GM23338 (cell line): Measurements from ENCODE around the gene THAP5. TPM values are rescaled to one million over a fixed set of nuclear protein-coding genes. Genes with fewer than 3 reads are reported as not detected.

Source experiments
- ATAC-seq: fragments of 200-7000 bp; cut with Tn5 transposase; 3 replicates; pipeline ENCODE4 v1.9.1; 2020
- DNase-seq: peaks from one replicate; pipeline ENCODE4 v3.0.0-alpha.2; 2015; ENCODE audit warnings: low spot score
- H2AFZ ChIP-seq: fragments of 200-600 bp; sonication (generic); 2 replicates; pipeline ENCODE4 v1.8.0; 2016; ENCODE audit warnings: antibody characterized with exemption, mild to moderate bottlenecking, moderate library complexity
- H3F3A ChIP-seq: fragments of 200-600 bp; sonication (generic); replicated peaks from 2 replicates; pipeline ENCODE4 v1.8.0; 2017; ENCODE audit warnings: antibody characterized with exemption, mixed run types, low read depth
- H3K27ac ChIP-seq: fragments of 200-600 bp; sonication (generic); 2 replicates; pipeline ENCODE4 v1.6.1; 2016; ENCODE audit warnings: low read depth
- H3K27me3 ChIP-seq: fragments of 200-600 bp; sonication (generic); 2 replicates; pipeline ENCODE4 v1.8.0; 2016; ENCODE audit warnings: mild to moderate bottlenecking, mixed run types, moderate library complexity; ENCODE audit not compliant: insufficient read depth
- H3K36me3 ChIP-seq: fragments of 200-600 bp; sonication (generic); 2 replicates; pipeline ENCODE4 v1.8.0; 2016; ENCODE audit warnings: mild to moderate bottlenecking; ENCODE audit not compliant: insufficient read depth
- H3K4me1 ChIP-seq: fragments of 200-600 bp; sonication (generic); 2 replicates; pipeline ENCODE4 v1.8.0; 2016; ENCODE audit warnings: mild to moderate bottlenecking, moderate library complexity; ENCODE audit not compliant: insufficient read depth
- H3K4me2 ChIP-seq: fragments of 200-600 bp; sonication (generic); 2 replicates; pipeline ENCODE4 v1.7.1; 2017; ENCODE audit warnings: mixed run types
- H3K4me3 ChIP-seq: fragments of 200-600 bp; sonication (generic); 2 replicates; pipeline ENCODE4 v1.6.1; 2016; ENCODE audit warnings: mixed run types
- H3K79me2 ChIP-seq: fragments of 200-600 bp; sonication (generic); replicated peaks from 2 replicates; pipeline ENCODE4 v1.8.0; 2017; ENCODE audit warnings: mild to moderate bottlenecking; ENCODE audit not compliant: insufficient read depth
- H3K9me2 ChIP-seq: fragments of 200-600 bp; sonication (generic); 2 replicates; pipeline ENCODE4 v1.8.0; 2017; ENCODE audit not compliant: insufficient read depth
- H4K20me1 ChIP-seq: fragments of 200-600 bp; sonication (generic); replicated peaks from 2 replicates; pipeline ENCODE4 v1.8.0; 2017; ENCODE audit warnings: mild to moderate bottlenecking; ENCODE audit not compliant: insufficient read depth
- H3K27ac Mint-ChIP-seq: 2 replicates; pipeline ENCODE4 v1.8.0; 2020; ENCODE audit warnings: inconsistent platforms, mild to moderate bottlenecking, moderate library complexity, mixed read lengths
- H3K27me3 Mint-ChIP-seq: 3 replicates; pipeline ENCODE4 v1.8.0; 2022; ENCODE audit warnings: low read depth, mild to moderate bottlenecking, moderate library complexity, mixed read lengths, inconsistent platforms; ENCODE audit not compliant: insufficient read depth, poor library complexity
- H3K36me3 Mint-ChIP-seq: 3 replicates; pipeline ENCODE4 v1.8.0; 2021; ENCODE audit warnings: low read depth, mild to moderate bottlenecking, inconsistent platforms, moderate library complexity, mixed read lengths
- H3K4me1 Mint-ChIP-seq: 3 replicates; pipeline ENCODE4 v1.8.0; 2020; ENCODE audit warnings: mild to moderate bottlenecking, inconsistent platforms, mixed read lengths
- H3K4me3 Mint-ChIP-seq: 3 replicates; pipeline ENCODE4 v1.8.0; 2021; ENCODE audit warnings: moderate library complexity, mild to moderate bottlenecking, inconsistent platforms, mixed read lengths
- H3K9me3 Mint-ChIP-seq: 3 replicates; pipeline ENCODE4 v1.8.0; 2020; ENCODE audit warnings: moderate library complexity, mild to moderate bottlenecking, inconsistent platforms, mixed read lengths
- CREB1 ChIP-seq: fragments of 250-450 bp; sonication (Bioruptor Pico); IDR thresholded peaks from 2 replicates; pipeline ENCODE4 v1.5.0; 2020; ENCODE audit warnings: low read depth, mild to moderate bottlenecking, moderate library complexity
- EZH2 ChIP-seq: fragments of 200-600 bp; sonication (generic); IDR thresholded peaks from one replicate; pipeline ENCODE4 v1.8.0; 2017; ENCODE audit warnings: antibody characterized with exemption, mild to moderate bottlenecking, low read depth; ENCODE audit not compliant: unreplicated experiment
- EZH2phosphoT487 ChIP-seq: fragments of 200-600 bp; sonication (generic); IDR thresholded peaks from one replicate; pipeline ENCODE4 v1.8.1; 2018; ENCODE audit warnings: antibody characterized with exemption; ENCODE audit not compliant: unreplicated experiment
- JUNB ChIP-seq: IDR thresholded peaks from one replicate; pipeline ENCODE4 v1.6.1; 2016; ENCODE audit warnings: antibody characterized with exemption; ENCODE audit not compliant: unreplicated experiment
- NANOG ChIP-seq: IDR thresholded peaks from 2 replicates; pipeline ENCODE4 v1.6.1; 2016; ENCODE audit warnings: antibody characterized with exemption, borderline replicate concordance
- POLR2AphosphoS5 ChIP-seq: IDR thresholded peaks from 2 replicates; pipeline ENCODE4 v1.6.1; 2016; ENCODE audit warnings: antibody characterized with exemption, low read depth
- STAT1 ChIP-seq: IDR thresholded peaks from one replicate; pipeline ENCODE4 v1.6.1; 2016; ENCODE audit warnings: antibody characterized with exemption; ENCODE audit not compliant: unreplicated experiment
- ZNF114 ChIP-seq: fragments of 250-450 bp; sonication (Bioruptor Pico); IDR thresholded peaks from 2 replicates; pipeline ENCODE4 v1.5.0; 2020; ENCODE audit warnings: mild to moderate bottlenecking, moderate library complexity
- ZNF331 ChIP-seq: fragments of 250-450 bp; sonication (Bioruptor Pico); IDR thresholded peaks from 2 replicates; pipeline ENCODE4 v1.5.0; 2020; ENCODE audit warnings: low read depth, mild to moderate bottlenecking, moderate library complexity
- polyA plus RNA-seq: library from polyadenylated mRNA; unstranded; fragments of >200 nt; fragmentation: Nextera tagmentation; extraction: Ambion mirVana; gene quantifications from 2 replicates; pipeline ENCODE4 v1.2.1, GENCODE V29; 2016
- total RNA-seq: library from RNA; depleted of rRNA; stranded (reverse); fragments of >200 nt; shearing (Covaris generic); gene quantifications from 2 replicates; pipeline ENCODE4 v1.2.3, GENCODE V29; 2014
- TF ChIP-seq, protein P1 (sequence below), 2 experiments: fragments of 200-600 bp in 1 of 2; sonication (generic) in 1 of 2; conservative IDR thresholded peaks; 2 replicates each; pipeline versions ENCODE4 v1.5.1 to v1.6.1; 2016 to 2017; ENCODE audit warnings: antibody characterized with exemption in 2 of 2, low read depth in 2 of 2, mild to moderate bottlenecking in 2 of 2, moderate library complexity in 1 of 2
- TF ChIP-seq, protein P2 (sequence below): fragments of 250-450 bp; sonication (Bioruptor Pico); IDR thresholded peaks from 2 replicates; pipeline ENCODE4 v1.5.0; 2020; ENCODE audit warnings: mild to moderate bottlenecking, moderate library complexity
- TF ChIP-seq, protein P3 (sequence below): IDR thresholded peaks from one replicate; pipeline ENCODE4 v1.6.1; 2018; ENCODE audit warnings: antibody characterized with exemption; ENCODE audit not compliant: unreplicated experiment
- TF ChIP-seq, protein P4 (sequence below): IDR thresholded peaks from 2 replicates; pipeline ENCODE4 v1.6.1; 2016; ENCODE audit warnings: antibody characterized with exemption

THAP5 gene
- total and polyA plus RNA-seq, 2 experiments from 2014 or later = 18.2 to 32.3 TPM

DNA sequence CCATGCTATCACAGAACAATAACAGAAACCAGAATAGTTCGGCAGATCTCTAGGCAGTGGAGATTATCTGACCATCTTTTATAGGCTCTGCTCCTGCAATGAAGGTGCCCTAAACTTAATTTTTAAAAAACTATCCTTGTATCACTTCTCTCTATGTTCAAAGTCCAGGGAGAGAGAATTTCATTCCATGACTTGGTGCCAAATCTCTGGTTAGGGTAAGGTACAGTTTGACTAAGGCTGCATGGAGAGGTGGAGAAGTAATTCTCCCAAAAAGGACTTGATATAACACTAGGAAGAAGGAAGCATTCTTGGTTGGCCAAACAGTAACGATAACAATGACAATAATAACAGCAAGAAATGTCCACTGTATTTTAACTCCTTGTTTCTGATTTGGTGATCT lies 40.1 kb upstream of the THAP5 start:
- H3K27me3 ChIP-seq = no peaks in the 10 kb centered on the region
- H4K20me1 ChIP-seq = no peaks in the 10 kb centered on the region
- TF ChIP-seq NANOG (no peak), CREB1 (CRISPR knock-in tag) (no peak), STAT1 (no peak), ZNF331 (CRISPR knock-in tag) (no peak), EZH2 (no peak), POLR2AphosphoS5 (no peak), ZNF114 (no peak), JUNB (no peak), EZH2phosphoT487 (no peak)
- TF ChIP-seq, protein P1, sequence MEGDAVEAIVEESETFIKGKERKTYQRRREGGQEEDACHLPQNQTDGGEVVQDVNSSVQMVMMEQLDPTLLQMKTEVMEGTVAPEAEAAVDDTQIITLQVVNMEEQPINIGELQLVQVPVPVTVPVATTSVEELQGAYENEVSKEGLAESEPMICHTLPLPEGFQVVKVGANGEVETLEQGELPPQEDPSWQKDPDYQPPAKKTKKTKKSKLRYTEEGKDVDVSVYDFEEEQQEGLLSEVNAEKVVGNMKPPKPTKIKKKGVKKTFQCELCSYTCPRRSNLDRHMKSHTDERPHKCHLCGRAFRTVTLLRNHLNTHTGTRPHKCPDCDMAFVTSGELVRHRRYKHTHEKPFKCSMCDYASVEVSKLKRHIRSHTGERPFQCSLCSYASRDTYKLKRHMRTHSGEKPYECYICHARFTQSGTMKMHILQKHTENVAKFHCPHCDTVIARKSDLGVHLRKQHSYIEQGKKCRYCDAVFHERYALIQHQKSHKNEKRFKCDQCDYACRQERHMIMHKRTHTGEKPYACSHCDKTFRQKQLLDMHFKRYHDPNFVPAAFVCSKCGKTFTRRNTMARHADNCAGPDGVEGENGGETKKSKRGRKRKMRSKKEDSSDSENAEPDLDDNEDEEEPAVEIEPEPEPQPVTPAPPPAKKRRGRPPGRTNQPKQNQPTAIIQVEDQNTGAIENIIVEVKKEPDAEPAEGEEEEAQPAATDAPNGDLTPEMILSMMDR (conservative IDR thresholded peaks at IDR 0.05; ENCODE audit: low read depth in 2 of 2) = no peak
- TF ChIP-seq, protein P2, sequence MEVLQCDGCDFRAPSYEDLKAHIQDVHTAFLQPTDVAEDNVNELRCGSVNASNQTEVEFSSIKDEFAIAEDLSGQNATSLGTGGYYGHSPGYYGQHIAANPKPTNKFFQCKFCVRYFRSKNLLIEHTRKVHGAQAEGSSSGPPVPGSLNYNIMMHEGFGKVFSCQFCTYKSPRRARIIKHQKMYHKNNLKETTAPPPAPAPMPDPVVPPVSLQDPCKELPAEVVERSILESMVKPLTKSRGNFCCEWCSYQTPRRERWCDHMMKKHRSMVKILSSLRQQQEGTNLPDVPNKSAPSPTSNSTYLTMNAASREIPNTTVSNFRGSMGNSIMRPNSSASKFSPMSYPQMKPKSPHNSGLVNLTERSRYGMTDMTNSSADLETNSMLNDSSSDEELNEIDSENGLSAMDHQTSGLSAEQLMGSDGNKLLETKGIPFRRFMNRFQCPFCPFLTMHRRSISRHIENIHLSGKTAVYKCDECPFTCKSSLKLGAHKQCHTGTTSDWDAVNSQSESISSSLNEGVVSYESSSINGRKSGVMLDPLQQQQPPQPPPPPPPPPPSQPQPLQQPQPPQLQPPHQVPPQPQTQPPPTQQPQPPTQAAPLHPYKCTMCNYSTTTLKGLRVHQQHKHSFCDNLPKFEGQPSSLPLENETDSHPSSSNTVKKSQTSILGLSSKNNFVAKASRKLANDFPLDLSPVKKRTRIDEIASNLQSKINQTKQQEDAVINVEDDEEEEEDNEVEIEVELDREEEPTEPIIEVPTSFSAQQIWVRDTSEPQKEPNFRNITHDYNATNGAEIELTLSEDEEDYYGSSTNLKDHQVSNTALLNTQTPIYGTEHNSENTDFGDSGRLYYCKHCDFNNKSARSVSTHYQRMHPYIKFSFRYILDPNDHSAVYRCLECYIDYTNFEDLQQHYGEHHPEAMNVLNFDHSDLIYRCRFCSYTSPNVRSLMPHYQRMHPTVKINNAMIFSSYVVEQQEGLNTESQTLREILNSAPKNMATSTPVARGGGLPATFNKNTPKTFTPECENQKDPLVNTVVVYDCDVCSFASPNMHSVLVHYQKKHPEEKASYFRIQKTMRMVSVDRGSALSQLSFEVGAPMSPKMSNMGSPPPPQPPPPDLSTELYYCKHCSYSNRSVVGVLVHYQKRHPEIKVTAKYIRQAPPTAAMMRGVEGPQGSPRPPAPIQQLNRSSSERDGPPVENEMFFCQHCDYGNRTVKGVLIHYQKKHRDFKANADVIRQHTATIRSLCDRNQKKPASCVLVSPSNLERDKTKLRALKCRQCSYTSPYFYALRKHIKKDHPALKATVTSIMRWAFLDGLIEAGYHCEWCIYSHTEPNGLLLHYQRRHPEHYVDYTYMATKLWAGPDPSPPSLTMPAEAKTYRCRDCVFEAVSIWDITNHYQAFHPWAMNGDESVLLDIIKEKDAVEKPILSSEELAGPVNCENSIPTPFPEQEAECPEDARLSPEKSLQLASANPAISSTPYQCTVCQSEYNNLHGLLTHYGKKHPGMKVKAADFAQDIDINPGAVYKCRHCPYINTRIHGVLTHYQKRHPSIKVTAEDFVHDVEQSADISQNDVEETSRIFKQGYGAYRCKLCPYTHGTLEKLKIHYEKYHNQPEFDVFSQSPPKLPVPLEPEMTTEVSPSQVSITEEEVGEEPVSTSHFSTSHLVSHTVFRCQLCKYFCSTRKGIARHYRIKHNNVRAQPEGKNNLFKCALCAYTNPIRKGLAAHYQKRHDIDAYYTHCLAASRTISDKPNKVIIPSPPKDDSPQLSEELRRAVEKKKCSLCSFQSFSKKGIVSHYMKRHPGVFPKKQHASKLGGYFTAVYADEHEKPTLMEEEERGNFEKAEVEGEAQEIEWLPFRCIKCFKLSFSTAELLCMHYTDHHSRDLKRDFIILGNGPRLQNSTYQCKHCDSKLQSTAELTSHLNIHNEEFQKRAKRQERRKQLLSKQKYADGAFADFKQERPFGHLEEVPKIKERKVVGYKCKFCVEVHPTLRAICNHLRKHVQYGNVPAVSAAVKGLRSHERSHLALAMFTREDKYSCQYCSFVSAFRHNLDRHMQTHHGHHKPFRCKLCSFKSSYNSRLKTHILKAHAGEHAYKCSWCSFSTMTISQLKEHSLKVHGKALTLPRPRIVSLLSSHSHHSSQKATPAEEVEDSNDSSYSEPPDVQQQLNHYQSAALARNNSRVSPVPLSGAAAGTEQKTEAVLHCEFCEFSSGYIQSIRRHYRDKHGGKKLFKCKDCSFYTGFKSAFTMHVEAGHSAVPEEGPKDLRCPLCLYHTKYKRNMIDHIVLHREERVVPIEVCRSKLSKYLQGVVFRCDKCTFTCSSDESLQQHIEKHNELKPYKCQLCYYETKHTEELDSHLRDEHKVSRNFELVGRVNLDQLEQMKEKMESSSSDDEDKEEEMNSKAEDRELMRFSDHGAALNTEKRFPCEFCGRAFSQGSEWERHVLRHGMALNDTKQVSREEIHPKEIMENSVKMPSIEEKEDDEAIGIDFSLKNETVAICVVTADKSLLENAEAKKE = no peak
- TF ChIP-seq, protein P3, sequence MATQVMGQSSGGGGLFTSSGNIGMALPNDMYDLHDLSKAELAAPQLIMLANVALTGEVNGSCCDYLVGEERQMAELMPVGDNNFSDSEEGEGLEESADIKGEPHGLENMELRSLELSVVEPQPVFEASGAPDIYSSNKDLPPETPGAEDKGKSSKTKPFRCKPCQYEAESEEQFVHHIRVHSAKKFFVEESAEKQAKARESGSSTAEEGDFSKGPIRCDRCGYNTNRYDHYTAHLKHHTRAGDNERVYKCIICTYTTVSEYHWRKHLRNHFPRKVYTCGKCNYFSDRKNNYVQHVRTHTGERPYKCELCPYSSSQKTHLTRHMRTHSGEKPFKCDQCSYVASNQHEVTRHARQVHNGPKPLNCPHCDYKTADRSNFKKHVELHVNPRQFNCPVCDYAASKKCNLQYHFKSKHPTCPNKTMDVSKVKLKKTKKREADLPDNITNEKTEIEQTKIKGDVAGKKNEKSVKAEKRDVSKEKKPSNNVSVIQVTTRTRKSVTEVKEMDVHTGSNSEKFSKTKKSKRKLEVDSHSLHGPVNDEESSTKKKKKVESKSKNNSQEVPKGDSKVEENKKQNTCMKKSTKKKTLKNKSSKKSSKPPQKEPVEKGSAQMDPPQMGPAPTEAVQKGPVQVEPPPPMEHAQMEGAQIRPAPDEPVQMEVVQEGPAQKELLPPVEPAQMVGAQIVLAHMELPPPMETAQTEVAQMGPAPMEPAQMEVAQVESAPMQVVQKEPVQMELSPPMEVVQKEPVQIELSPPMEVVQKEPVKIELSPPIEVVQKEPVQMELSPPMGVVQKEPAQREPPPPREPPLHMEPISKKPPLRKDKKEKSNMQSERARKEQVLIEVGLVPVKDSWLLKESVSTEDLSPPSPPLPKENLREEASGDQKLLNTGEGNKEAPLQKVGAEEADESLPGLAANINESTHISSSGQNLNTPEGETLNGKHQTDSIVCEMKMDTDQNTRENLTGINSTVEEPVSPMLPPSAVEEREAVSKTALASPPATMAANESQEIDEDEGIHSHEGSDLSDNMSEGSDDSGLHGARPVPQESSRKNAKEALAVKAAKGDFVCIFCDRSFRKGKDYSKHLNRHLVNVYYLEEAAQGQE = no peak
- TF ChIP-seq, protein P4, sequence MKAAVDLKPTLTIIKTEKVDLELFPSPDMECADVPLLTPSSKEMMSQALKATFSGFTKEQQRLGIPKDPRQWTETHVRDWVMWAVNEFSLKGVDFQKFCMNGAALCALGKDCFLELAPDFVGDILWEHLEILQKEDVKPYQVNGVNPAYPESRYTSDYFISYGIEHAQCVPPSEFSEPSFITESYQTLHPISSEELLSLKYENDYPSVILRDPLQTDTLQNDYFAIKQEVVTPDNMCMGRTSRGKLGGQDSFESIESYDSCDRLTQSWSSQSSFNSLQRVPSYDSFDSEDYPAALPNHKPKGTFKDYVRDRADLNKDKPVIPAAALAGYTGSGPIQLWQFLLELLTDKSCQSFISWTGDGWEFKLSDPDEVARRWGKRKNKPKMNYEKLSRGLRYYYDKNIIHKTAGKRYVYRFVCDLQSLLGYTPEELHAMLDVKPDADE = no peak
- H3K79me2 ChIP-seq = no peaks in the 10 kb centered on the region
- peaks cover 2% of the 10 kb centered on the region; the same call in 2 of the 3 replicates for H3K9me3 Mint-ChIP-seq
- H3K4me1 Mint-ChIP-seq = peaks cover 10% of the 10 kb centered on the region; the same call in 2 of the 3 replicates
- no peaks in the 10 kb centered on the region for H3K9me2 ChIP-seq
- peaks cover under 1% of the 10 kb centered on the region; the same call in 1 of the 3 replicates for H3K36me3 Mint-ChIP-seq
- H3K4me1 ChIP-seq = no peaks in the 10 kb centered on the region; the same call in 1 of the 2 replicates
- no peaks in the 10 kb centered on the region for H3K36me3 ChIP-seq
- DNase-seq (no peak), ATAC-seq (no peak)
- no peaks in the 10 kb centered on the region for H3K27me3 Mint-ChIP-seq
- no peaks in the 10 kb centered on the region for H3F3A ChIP-seq
- no peak overlapping the region for H3K4me3 Mint-ChIP-seq
- H3K27ac ChIP-seq = no peak overlapping the region
- no peak overlapping the region for H2AFZ ChIP-seq
- H3K27ac Mint-ChIP-seq = no peak overlapping the region
- H3K4me2 ChIP-seq = no peak overlapping the region
- no peak overlapping the region for H3K4me3 ChIP-seq
